ENCODE measurements around the gene KLHL24. TPM values are rescaled to one million over a fixed set of nuclear protein-coding genes. Genes with fewer than 3 reads are reported as not detected.
A peak's percentile ranks its signal among the peaks of the same experiment; 100 is the strongest.

Gene KLHL24
- total and polyA plus RNA-seq, 2 of the 13 experiments (the other 11 are each of a cell fraction or from before 2014, with no cell fraction given) = 6.9 to 15.7 TPM

DNA sequence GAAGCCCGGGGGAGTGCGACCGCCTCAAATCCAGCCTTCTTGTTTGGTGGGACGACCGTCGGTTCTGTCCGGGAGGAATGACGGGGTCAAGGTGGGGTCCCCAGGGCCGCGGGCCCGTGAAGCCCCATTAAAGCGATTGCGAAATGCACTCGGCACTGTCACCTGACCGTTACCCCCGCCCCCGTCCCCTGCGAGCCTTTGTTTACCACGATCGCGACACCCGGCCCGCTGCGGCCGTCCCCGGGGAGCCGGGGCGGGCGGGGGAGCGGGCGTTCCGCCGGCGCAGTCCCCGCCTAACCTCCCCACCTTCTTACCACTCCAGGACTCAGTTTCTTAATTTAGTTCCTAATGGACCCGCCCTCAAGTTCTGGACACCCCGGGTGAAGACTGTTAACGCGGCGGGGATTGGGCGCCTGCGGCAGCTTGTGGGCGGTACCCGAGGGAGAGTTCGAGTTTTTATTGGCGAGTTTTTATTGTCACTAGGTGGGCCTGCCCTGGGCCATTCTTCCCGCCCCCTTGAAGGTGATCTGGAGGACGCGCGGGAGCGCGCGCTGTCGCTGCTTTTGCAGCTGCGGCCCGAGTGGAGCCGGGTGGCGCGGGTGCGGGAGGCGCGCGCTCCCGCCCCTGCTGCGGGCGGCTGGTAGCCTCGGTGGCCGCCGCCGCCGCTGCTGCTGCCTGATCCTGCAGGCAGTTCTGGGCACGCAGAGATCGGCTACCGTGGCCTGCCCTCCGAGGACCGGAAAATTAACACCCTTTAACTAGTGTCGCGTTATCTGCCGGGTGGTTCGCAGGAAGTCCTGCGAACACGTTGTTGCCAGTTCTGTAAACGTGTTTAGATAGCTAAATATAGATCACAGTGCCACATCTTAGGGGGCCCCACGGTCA is 1.0 kb downstream of the KLHL24 start (continued):
- TF ChIP-seq, protein P1, sequence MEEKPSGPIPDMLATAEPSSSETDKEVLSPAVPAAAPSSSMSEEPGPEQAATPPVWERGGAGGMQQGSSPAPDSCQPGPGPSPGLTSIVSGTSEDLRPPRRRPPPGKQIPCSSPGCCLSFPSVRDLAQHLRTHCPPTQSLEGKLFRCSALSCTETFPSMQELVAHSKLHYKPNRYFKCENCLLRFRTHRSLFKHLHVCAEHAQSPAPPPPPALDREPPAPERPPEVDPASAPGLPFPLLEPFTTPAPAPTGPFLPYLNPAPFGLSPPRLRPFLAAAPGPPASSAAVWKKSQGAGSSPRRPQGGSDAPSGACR (CRISPR knock-in tag; IDR thresholded peaks at IDR 0.05) = no peak
- TF ChIP-seq MATR3 (CRISPR knock-in tag; IDR thresholded peaks at IDR 0.05) = no peak
- no peak for TF ChIP-seq NCOA1 (CRISPR knock-in tag; IDR thresholded peaks at IDR 0.05)
- TF ChIP-seq PHF21A (CRISPR knock-in tag; IDR thresholded peaks at IDR 0.05) = peak; percentile 84
- TF ChIP-seq, protein P2, sequence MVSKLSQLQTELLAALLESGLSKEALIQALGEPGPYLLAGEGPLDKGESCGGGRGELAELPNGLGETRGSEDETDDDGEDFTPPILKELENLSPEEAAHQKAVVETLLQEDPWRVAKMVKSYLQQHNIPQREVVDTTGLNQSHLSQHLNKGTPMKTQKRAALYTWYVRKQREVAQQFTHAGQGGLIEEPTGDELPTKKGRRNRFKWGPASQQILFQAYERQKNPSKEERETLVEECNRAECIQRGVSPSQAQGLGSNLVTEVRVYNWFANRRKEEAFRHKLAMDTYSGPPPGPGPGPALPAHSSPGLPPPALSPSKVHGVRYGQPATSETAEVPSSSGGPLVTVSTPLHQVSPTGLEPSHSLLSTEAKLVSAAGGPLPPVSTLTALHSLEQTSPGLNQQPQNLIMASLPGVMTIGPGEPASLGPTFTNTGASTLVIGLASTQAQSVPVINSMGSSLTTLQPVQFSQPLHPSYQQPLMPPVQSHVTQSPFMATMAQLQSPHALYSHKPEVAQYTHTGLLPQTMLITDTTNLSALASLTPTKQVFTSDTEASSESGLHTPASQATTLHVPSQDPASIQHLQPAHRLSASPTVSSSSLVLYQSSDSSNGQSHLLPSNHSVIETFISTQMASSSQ (IDR thresholded peaks at IDR 0.05; ENCODE audit: low read depth) = no peak
- TF ChIP-seq, protein P2 (CRISPR knock-in tag; IDR thresholded peaks at IDR 0.05; ENCODE audit: borderline replicate concordance) = peak; percentile 16; the same call in 1 of the 2 replicates
- TF ChIP-seq POGK (CRISPR knock-in tag; conservative IDR thresholded peaks at IDR 0.05) = 0 out of 2 replicates have a peak, but pooled peaks have one; percentile 35
- TF ChIP-seq ESRRA (CRISPR knock-in tag; IDR thresholded peaks at IDR 0.05; ENCODE audit: low read depth) = peak; percentile 98
- TF ChIP-seq, protein P3, sequence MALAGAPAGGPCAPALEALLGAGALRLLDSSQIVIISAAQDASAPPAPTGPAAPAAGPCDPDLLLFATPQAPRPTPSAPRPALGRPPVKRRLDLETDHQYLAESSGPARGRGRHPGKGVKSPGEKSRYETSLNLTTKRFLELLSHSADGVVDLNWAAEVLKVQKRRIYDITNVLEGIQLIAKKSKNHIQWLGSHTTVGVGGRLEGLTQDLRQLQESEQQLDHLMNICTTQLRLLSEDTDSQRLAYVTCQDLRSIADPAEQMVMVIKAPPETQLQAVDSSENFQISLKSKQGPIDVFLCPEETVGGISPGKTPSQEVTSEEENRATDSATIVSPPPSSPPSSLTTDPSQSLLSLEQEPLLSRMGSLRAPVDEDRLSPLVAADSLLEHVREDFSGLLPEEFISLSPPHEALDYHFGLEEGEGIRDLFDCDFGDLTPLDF (CRISPR knock-in tag; IDR thresholded peaks at IDR 0.05) = peak; percentile 79
- TF ChIP-seq ZSCAN22 (CRISPR knock-in tag; IDR thresholded peaks at IDR 0.05) = no peak
- TF ChIP-seq, protein P4, sequence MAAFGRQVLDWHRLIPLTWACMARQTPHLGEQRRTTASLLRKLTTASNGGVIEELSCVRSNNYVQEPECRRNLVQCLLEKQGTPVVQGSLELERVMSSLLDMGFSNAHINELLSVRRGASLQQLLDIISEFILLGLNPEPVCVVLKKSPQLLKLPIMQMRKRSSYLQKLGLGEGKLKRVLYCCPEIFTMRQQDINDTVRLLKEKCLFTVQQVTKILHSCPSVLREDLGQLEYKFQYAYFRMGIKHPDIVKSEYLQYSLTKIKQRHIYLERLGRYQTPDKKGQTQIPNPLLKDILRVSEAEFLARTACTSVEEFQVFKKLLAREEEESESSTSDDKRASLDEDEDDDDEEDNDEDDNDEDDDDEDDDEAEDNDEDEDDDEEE (CRISPR knock-in tag; IDR thresholded peaks at IDR 0.05) = no peak
- no peak for TF ChIP-seq TBL1XR1 (IDR thresholded peaks at IDR 0.05; ENCODE audit: borderline replicate concordance, low read length, partially characterized antibody)
- no peak for TF ChIP-seq ZNF343 (CRISPR knock-in tag; IDR thresholded peaks at IDR 0.05)
- TF ChIP-seq, protein P5, sequence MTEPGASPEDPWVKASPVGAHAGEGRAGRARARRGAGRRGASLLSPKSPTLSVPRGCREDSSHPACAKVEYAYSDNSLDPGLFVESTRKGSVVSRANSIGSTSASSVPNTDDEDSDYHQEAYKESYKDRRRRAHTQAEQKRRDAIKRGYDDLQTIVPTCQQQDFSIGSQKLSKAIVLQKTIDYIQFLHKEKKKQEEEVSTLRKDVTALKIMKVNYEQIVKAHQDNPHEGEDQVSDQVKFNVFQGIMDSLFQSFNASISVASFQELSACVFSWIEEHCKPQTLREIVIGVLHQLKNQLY (CRISPR knock-in tag; IDR thresholded peaks at IDR 0.05) = no peak

Data from HepG2 (cell line).